ENCODE results near the gene GPR108. TPM values are rescaled to one million over a fixed set of nuclear protein-coding genes. Genes with fewer than 3 reads are reported as not detected.
A peak's percentile ranks its signal among the peaks of the same experiment; 100 is the strongest.

The GPR108 gene
- total and polyA plus RNA-seq, 7 donors = 12.5 to 27.8 (median 24.2) TPM

DNA sequence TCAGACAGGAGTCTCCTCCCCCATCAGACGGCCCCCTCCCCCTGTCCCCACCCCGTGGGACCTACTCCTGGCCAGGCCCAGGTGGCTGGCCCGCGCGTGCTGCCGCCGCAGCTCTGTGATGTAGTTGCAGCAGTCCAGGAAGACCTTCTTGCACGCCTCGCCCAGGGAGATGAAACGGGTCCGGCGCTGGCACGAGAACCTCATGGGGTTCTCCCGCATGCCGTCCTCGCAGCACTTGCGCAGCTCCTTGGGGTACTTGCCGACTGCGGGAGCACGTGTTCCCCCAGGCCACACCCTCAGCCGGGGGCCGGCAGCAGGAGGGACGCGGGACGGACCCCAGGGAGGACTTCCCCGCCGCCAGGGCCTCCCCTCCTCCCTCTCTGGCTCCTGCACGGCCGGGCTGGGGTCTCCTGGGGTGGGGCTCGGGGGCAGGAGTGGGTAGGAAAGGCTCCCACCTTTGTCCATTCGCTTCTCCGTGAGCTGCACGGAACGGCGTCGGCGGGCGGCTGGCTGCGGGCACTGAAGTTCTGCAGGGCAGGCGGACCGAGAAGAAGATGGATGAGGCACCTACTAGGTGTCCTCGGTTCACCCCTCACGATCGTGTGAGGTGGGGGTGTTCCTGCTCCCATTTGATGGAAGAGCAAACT is 30.2 kb downstream of the GPR108 start:
- Histone ChIP-seq H3K4me1 (no peaks in the 10 kb centered on the region), H3K9me3 (no peaks in the 10 kb centered on the region), H3K4me3 (no peak overlapping the region), H3K36me3 (ENCODE audit: insufficient read depth in 1 of 2, low read depth in 1 of 2) (no peaks in the 10 kb centered on the region), H3K27me3 (ENCODE audit: insufficient read depth in 3 of 3, low read length in 2 of 3) (peaks cover 0 to 25% (median 16%) of the 10 kb centered on the region in 3 donors), H3K27ac (no peak overlapping the region)
- intact Hi-C loops (cut with DNase I) = no loop called here
- 76 to 81% (median 77%) methylated on average over 27 to 44 of the region's 44 CpGs for WGBS, 3 donors
- TF ChIP-seq, protein P1, sequence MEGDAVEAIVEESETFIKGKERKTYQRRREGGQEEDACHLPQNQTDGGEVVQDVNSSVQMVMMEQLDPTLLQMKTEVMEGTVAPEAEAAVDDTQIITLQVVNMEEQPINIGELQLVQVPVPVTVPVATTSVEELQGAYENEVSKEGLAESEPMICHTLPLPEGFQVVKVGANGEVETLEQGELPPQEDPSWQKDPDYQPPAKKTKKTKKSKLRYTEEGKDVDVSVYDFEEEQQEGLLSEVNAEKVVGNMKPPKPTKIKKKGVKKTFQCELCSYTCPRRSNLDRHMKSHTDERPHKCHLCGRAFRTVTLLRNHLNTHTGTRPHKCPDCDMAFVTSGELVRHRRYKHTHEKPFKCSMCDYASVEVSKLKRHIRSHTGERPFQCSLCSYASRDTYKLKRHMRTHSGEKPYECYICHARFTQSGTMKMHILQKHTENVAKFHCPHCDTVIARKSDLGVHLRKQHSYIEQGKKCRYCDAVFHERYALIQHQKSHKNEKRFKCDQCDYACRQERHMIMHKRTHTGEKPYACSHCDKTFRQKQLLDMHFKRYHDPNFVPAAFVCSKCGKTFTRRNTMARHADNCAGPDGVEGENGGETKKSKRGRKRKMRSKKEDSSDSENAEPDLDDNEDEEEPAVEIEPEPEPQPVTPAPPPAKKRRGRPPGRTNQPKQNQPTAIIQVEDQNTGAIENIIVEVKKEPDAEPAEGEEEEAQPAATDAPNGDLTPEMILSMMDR (IDR thresholded peaks at IDR 0.05) = no peak
- ATAC-seq (no peak), DNase-seq (peak in 1 of 2 donors; percentile 23)

DNA sequence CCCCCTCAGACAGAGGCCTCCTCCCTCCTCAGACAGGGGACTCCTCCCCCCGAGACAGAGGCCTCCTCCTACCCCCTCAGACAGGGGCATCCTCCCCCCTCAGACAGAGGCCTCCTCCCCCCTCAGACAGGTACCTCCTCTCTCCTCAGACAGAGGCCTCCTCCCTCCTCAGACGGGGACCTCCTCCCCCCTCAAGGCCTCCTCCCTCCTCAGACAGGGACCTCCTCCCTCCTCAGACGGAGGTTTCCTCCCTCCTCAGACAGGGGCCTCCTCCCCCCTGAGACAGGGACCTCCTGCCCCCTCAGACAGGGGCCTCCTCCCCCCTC is 30.8 kb downstream of the GPR108 start:
- Histone ChIP-seq H3K36me3 (ENCODE audit: insufficient read depth in 1 of 2, low read depth in 1 of 2) (no peaks in the 10 kb centered on the region), H3K9me3 (no peaks in the 10 kb centered on the region), H3K4me1 (no peaks in the 10 kb centered on the region), H3K27me3 (ENCODE audit: insufficient read depth in 3 of 3, low read length in 2 of 3) (peaks cover 0 to 24% (median 13%) of the 10 kb centered on the region in 3 donors), H3K27ac (no peak overlapping the region), H3K4me3 (no peak overlapping the region)
- ATAC-seq = no peak
- TF ChIP-seq, protein P1 (IDR thresholded peaks at IDR 0.05) = no peak
- intact Hi-C loops (cut with DNase I) = no loop called here
- 37 to 58% (median 50%) methylated on average over 3 of the region's 3 CpGs for WGBS, 3 donors
- peak in 1 of 2 donors; percentile 23 for DNase-seq

DNA sequence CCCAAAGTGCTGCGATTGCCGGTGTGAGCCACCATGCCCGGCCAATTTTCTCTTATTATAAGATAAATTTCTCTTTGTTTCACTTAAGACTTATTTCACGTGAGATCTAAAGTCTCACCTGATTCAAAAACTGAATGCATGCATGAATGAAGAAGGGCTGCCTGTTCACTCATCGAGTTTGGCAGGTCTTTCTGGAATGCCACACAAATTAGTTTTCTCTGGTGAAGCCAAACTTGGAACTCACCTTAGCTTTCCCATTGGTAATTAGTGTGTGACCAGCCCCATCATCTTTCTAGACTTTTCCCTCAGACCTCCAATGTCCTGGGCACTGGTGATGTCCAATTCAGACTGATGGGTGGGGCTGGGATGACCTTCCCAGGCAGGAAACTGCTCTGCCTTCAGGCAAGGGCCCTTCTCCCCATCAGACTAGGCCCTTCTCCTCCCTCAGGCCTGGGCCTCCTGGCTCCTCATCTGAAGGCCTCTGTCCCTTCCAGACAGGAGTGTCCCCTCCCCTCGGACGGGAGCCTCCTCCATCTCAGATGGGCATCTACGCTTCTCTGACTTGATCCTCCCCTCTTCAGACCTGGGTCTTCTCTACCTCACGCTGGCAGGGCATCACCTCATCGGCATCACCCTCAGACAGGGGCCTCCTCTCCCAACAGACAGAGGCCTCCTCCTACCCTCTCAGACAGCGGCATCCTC is 31.3 kb downstream of the GPR108 start:
- TF ChIP-seq, protein P1 (IDR thresholded peaks at IDR 0.05) = no peak
- WGBS, 3 donors = 76 to 82% (median 80%) methylated on average over 11 of the region's 11 CpGs
- Histone ChIP-seq H3K27ac (no peak overlapping the region), H3K4me3 (no peak overlapping the region), H3K36me3 (ENCODE audit: insufficient read depth in 1 of 2, low read depth in 1 of 2) (no peaks in the 10 kb centered on the region), H3K9me3 (no peaks in the 10 kb centered on the region), H3K27me3 (ENCODE audit: insufficient read depth in 3 of 3, low read length in 2 of 3) (peaks cover 0 to 21% (median 10%) of the 10 kb centered on the region in 3 donors), H3K4me1 (no peaks in the 10 kb centered on the region)
- no peak for ATAC-seq
- intact Hi-C loops (cut with DNase I) = no loop called here
- no peak for DNase-seq

DNA sequence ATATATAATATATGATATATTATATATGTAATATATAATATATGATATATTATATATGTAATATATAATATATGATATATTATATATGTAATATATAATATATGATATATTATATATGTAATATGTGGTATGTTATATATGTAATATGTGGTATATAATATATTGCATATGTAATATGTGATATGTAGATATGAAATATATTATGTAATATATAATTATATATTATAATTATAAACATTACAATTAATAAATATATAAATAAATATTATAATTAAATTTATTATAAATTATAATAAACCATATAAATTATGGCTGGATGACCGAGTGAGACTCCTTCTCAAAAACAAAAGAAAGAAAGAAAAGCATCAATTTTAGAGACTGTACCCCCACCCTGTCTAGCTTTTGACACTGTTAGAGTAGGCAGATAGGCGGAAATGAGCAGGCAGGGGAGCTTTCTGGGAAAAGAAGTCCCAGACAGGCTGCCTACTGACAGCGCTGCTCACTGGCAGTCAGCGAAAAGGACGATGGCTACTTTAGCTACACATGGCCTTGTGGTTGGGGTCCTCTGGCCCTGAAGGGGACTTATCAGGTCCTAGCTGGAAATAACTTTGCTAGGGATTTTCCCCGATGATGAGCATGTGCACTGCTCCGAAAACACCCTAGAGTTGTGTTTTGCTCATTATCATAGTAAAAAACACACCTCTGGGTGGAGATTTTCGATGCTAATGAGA is 36.6 kb downstream of the GPR108 start:
- H3K36me3 ChIP-seq (ENCODE audit: insufficient read depth in 1 of 2, low read depth in 1 of 2) = no peaks in the 10 kb centered on the region
- no peaks in the 10 kb centered on the region for H3K9me3 ChIP-seq
- TF ChIP-seq, protein P1 (IDR thresholded peaks at IDR 0.05) = no peak
- H3K27me3 ChIP-seq (ENCODE audit: insufficient read depth in 3 of 3, low read length in 2 of 3) = peaks cover 0 to 4% (median 0%) of the 10 kb centered on the region in 3 donors
- ATAC-seq = no peak
- H3K4me1 ChIP-seq = no peaks in the 10 kb centered on the region
- DNase-seq = no peak
- intact Hi-C loops (cut with DNase I) = no loop called here
- H3K4me3 ChIP-seq = no peak overlapping the region
- WGBS, 3 donors = 84 to 85% (median 85%) methylated on average over 8 of the region's 8 CpGs
- no peak overlapping the region for H3K27ac ChIP-seq
